Erythroblast (primary cell): ENCODE measurements around the gene ISL2.

Experiments
- DNase-seq, 2 experiments: peaks; one replicate each; lab custom pipeline; 2025; lab: John Stamatoyannopoulos, UW
- GATA1 ChIP-seq: IDR thresholded peaks from 2 replicates; pipeline ENCODE4 v1.6.1; 2011; ENCODE audit warnings: low read depth, mild to moderate bottlenecking, control low read depth, low read length, moderate library complexity
- POLR2A ChIP-seq: IDR thresholded peaks from 2 replicates; pipeline ENCODE4 v1.6.1; 2011; ENCODE audit warnings: mild to moderate bottlenecking, low read length

The ISL2 gene

GRCh38 chr15:76342382-76343201, 6.0 kb downstream of the ISL2 start:
- peak in 1 of 2 experiments; percentile 16 for DNase-seq
- TF ChIP-seq POLR2A: no peak
- TF ChIP-seq GATA1: no peak

- no peak for DNase-seq
- TF ChIP-seq POLR2A (no peak), GATA1 (no peak)
Observed at GRCh38 chr15:76343313-76343996, 6.9 kb downstream of the ISL2 start.

GRCh38 chr15:76344893-76345582, 8.5 kb downstream of the ISL2 start:
- no peak for DNase-seq
- TF ChIP-seq GATA1: no peak
- no peak for TF ChIP-seq POLR2A

- DNase-seq: no peak
- TF ChIP-seq POLR2A: no peak
- no peak for TF ChIP-seq GATA1
Observed at GRCh38 chr15:76345583-76345879, 9.0 kb downstream of the ISL2 start.

- no peak for DNase-seq
Observed at GRCh38 chr15:76345880-76346668, 9.5 kb downstream of the ISL2 start.

GRCh38 chr15:76346669-76347481, 10.3 kb downstream of the ISL2 start:
- DNase-seq: no peak

More at GRCh38 chr15:76345880-76346668, 9.5 kb downstream of the ISL2 start:
- TF ChIP-seq GATA1: no peak
- TF ChIP-seq POLR2A: no peak

GRCh38 chr15:76347482-76348055, 11.0 kb downstream of the ISL2 start:
- no peak for DNase-seq
- TF ChIP-seq POLR2A: no peak
- no peak for TF ChIP-seq GATA1

More at GRCh38 chr15:76346669-76347481, 10.3 kb downstream of the ISL2 start:
- TF ChIP-seq POLR2A: no peak
- no peak for TF ChIP-seq GATA1

GRCh38 chr15:76349301-76350070, 12.9 kb downstream of the ISL2 start:
- TF ChIP-seq GATA1 (no peak), POLR2A (no peak)
- DNase-seq: no peak

- DNase-seq: no peak
- TF ChIP-seq POLR2A (no peak), GATA1 (no peak)
Observed at GRCh38 chr15:76353023-76353577, 16.5 kb downstream of the ISL2 start.

- DNase-seq: no peak
- TF ChIP-seq POLR2A (no peak), GATA1 (no peak)
Observed at GRCh38 chr15:76353903-76354302, 17.3 kb downstream of the ISL2 start.

GRCh38 chr15:76354823-76355440, 18.4 kb downstream of the ISL2 start:
- TF ChIP-seq GATA1 (no peak), POLR2A (no peak)
- no peak for DNase-seq

GRCh38 chr15:76358453-76358852, 21.9 kb downstream of the ISL2 start:
- TF ChIP-seq POLR2A (no peak), GATA1 (no peak)
- no peak for DNase-seq
